Hematopoietic multipotent progenitor cell treated with erythropoietin and hydrocortisone succinate and interleukin-3 and kit ligand, for 6 days (in vitro differentiated cells): Measurements from ENCODE around the gene ME3.
"Not testable (repeated sequence)": the region's sequence is repeated elsewhere in the genome, so short reads cannot be mapped to it uniquely, and the experiment has no call there.

ENCODE experiments used
- DNase-seq: peaks from one replicate; pipeline ENCODE4 v3.0.0-alpha.2; 2015

The ME3 gene

DNA sequence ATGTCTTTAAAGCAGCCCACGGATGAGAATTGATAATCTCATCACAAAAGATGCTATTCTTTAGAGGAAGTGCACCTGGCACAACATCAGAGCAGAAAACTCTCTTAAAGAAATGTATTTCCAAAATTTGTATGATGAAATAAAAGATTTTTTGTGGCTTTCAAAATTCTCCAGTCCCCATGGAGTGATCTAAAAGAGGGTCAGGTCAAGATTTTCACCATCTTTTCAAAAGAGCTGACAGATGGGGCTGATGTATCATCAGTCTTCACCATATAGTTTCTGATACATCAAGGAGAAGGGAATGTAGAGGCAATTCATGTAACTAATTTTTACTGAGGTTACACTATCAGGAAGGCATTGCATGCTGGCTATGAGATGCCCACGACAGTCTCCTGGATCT lies 11.7 kb downstream of the ME3 start:
- no peak for DNase-seq

DNA sequence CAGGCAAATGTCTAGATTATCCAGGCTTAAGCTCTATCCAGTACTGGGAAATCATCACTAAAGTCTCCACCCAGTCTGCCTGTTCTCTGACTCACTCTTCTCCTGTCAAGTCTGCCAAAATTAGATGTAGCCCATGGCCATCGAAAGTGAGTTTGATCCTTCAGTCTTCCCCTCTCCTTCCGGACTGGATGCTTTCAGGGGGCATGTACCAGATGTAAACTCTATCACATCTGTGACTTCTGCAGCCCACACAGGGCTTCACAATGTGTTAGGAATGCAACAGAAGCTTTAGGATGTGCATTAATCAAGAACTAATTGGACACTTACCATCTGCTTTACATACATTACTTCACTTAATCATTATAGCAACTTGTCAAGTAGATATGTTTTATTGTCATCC lies 12.3 kb downstream of the ME3 start:
- no peak for DNase-seq

DNA sequence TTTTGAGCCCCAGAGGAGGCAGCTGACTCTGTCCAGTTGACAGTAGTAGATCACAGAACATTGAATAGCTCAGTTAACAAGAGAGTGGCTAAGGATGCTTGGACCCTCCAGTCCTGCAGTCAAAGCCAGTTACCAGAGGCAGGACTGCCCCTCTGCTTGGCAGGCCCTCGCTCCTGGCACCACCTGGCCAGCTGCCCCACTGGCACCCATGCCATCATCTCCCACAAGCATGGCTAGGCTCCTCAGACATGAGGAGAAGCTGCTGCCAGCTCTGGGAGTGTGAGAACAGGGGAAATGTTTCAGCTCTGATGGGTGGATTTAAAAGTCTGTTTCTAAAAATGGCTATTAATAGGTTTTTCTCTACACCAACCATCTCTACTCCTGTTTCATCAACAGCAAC lies 13.9 kb downstream of the ME3 start:
- no peak for DNase-seq

DNA sequence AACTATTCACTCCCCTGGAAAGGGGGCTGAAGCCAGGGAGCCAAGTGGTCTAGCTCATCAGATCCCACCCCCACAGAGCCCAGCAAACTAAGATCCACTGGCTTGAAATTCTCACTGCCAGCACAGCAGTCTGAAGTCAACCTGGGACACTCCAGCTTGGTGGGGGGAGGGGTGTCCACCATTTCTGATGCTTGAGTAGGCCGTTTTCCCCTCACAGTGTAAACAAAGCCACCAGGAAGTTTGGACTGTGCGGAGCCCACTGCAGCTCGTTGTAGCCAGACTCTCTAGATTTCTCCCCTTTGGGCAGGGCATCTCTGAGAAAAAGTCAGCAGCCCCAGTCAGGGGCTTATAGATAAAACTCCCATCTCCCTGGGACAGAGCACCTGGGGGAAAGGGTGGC lies 27.2 kb downstream of the ME3 start:
- not testable (repeated sequence) for DNase-seq

DNA sequence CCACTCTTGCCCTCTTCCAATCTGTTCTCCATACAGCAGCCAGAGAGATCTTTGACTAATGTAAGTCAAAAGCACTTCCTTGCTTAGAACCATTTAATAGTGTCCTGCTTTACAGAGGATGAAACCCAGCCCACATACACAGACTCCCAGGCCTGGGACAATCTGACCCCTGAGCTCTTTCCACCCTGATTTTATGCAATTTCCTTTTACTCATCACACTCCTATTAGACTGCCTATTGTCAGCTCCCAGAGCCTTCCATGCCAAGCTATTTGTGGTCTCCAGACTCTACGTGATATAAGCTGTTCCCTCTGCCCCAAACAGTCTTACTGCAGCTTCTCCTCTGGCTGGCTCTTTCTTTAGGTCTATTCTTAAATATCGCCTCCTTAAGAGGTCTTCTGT lies 28.1 kb downstream of the ME3 start:
- no peak for DNase-seq

DNA sequence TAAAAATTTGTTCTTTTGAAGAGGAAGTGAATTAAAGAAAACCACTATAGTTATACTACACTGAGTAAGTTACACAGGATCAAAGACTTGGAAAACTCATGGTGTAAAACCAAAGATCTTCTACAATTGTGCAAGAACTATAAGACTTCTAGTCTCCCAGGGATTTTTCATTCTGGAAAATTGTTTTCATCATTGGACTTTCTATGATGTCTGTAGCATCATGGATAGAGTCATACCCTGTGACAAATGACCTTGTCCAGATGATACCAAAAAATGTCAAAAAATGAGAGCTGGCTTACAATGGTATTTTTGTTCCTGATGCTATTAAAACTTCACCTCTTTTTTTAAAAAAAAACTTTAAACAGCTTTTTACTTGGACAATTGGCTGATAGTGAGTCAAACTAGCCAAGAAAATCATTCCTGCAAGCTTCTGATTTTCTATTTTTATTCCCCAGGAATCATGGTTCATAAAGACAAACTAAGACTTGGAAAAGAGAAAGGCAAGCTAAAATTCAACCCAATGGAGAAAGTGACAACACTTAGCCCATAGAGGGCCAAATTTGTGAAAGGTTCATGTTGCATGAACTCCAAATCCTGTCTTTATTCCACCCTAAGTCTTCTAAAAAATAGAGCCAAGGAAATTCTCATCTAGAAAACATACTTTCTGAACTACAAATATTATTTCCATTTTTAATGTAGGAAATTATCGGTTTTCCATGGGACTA lies 30.7 kb downstream of the ME3 start:
- no peak for DNase-seq

DNA sequence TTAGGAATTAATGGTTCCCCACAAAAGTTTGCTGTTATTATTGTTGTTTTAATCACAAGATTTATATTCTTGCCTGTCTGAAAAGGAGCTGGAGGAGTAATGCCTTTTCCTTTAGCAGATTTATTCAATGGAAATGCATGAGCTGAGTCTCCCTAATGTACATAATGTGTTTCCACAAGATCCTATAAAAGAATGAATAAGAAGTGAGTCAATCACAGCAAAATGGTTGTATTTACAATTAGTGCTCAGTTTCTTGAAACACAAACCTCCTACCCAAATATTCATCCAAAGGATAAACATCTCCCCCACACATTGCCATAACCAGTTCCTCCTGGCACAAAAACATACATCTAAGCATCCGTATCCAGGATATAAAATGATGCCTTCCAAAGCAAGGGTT lies 33.3 kb downstream of the ME3 start:
- no peak for DNase-seq

GRCh38 chr11:86638673-86639072 lies 33.7 kb downstream of the ME3 start:
- no peak for DNase-seq

DNA sequence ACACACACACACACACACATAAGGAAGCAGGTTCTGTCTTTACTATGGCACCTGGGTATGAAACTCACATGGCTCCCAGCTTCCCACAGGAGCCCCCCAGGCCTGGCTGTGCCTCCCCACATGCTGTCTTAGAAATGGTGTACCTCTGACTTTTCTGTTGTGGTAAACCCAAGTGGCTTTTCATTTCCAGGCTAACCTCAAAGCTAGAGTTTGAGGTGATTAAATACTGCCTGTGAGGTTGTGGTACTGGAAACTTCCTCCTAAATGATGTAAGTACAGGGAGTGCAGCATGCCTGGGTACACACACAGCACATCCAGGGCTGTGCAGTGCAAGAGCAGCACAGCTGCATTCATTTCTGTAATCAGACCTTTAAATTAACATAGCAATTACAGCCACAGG lies 34.4 kb downstream of the ME3 start:
- DNase-seq: peak; percentile 25

DNA sequence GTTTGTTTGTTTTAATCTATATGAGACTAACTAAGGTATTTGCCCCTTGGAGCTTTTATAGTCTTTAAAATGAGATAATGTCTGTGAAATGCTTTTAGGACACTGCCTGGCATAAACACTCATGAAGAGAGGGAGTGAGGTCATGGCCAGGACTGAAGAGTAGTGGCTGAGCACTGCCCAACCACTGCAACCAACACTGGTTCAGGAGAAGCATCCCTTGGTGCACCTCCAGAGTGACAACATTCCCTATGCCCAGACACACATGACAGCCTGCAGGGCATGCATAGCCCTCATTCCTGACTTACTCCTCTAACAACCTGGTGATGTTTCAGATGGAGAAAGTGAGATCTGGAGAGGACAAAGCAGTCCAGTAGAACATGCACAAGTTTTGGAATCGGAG lies 36.1 kb downstream of the ME3 start:
- no peak for DNase-seq

DNA sequence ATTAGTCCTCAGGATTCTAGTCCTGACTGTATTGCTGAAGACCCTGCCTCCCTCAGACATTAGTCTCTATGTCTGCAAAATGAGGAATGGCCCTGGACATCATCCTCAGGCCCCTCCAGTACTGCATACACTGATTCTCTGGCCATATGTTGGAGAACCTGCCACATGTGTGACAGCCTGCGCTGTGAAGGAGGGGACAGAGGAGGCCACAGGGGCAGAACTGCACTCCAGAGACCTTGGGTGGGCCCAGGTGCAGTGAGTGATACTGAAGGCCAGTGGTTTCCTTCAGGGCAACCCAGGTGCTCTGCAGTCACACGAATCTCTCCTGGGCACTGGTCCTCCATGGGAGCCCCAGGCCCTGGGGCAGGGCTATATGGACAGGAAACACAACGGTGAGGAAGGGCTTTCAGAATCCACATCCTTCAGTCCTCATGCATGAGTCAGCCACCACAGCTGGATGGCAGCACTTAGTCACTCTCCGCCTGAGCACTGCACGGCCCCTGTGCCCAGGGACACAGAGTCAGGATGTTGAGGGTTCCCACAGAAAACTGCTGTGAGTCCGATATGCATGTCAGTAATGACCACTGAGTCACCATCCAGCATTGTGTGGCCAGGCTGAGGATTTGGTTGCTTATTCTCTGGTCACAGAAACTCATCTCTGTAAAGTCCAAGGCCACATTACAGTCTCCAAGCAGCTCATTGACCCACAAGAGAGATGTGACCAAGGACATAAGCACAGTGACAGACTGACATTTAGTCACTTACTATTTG lies 39.7 kb downstream of the ME3 start:
- peak; percentile 55 for DNase-seq

DNA sequence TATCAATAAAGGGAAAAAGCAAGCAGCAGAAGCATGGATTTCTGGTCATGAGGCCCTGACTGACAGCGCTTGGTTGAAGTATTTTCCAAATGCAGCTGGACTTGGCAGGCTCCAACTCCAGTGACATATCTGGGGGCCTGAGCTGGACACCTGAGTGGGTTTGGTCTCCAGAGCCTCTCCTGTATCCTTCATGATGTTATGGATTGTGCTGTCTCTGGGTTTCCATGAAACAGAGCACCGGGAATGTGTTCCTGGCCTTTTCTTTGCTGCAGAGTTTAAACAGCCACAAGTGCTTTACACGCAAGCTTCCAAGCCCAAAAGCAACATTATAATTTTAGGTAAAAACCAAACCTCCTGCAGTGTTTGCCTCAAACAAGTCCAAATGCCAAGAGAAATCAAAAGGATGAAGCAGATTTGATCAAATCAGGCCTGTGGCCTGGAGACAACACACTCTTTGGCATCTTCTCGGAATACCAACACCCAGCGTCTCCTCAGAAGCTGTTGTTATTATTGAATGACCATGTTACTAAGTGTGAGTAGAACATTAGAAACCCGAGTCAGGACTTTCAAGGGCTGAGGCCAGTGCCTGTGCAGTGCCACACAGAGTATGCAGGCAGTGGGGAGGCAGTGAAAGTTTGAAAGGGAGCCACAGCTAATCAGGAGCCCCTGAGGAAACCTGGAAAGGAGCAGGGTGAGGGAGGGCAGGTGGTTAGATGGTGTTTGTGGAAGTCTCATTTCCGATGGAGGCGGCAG lies 42.0 kb downstream of the ME3 start:
- DNase-seq: no peak

DNA sequence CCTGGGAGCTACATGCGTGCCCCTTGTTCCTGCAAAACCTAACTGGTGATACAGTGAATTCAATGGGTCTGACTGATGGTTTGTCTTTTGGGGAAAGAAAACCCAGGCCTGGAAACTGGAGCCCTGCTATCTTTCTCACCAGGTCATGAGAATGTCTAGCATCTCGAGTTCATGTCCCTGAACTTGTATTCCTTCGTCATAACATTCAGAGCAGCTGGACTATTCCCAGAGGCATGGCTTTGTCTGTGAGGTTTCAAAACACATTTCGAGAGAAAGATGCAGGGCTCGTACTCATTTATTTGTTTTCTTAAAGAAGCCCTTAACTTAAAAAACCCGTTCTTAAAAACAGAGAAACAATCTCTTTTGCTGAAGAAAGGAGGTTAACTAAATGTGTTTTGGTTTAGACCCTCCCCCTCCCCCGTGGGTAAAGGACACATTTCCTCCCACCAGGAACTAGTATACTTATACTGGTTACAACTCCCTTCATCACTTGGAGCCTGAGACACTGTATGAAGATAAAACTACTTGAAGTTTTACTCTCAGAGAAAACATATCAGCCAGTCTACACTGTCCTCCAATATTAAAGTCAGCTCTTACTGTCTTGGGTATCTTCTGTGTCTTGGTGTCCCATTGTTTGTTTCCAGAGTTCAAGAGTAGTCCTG lies 43.2 kb downstream of the ME3 start:
- no peak for DNase-seq

DNA sequence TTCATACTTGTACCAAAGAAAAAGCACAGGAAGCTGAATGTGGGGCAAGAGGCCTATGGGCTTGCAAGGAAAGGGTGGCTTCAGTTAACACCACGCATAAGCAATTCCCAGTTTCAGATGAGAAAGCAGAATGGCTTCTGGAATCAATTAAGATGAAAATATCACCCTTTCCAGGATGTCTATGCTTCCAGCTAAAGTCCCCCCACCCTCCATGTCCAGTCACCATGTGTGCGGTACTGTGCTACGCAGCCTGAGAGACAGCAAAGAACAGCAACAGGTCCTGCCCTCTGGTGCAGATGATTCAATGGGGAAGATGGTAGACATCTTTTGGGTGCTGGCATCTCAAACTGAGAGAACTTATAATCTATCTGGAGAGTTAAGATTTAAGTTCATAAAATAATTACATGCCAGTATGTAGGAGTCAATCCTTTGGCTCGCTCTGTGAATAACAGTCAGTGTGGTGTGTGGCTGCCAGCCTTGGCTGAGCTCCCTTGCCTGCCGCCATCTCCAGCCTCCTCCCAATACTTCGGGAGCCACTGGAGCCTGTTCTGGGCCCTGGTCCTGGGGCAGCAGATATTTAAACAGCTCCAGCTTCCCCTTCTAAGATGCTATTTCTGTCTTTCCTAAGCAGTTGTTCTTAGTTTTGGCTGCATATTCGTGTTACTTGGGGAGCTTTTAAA lies 44.5 kb downstream of the ME3 start:
- DNase-seq: no peak

- DNase-seq: no peak
Observed at GRCh38 chr11:86625981-86626380, 46.4 kb downstream of the ME3 start.

DNA sequence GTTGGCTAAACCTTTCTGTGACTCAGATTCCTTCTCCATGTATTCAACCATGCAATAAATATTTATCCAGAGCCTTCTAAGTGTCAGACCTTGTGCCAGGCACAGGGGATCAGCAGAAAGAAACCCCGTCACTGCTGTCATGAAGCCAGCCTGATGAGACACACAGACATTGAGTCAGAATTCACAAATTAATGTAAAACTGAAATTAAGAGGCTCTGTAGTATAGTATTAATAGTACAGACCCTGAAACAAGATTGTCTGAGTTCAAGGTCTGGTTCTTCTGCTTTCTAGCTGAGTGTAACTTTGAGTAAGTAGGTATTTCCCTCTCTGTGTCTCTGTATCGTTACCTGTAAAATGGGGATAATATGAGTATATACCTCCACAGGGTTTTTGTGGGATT lies 46.9 kb downstream of the ME3 start:
- DNase-seq: no peak

GRCh38 chr11:86624366-86624765 lies 48.0 kb downstream of the ME3 start:
- DNase-seq: no peak

GRCh38 chr11:86623736-86624135 lies 48.7 kb downstream of the ME3 start:
- DNase-seq: no peak

DNA sequence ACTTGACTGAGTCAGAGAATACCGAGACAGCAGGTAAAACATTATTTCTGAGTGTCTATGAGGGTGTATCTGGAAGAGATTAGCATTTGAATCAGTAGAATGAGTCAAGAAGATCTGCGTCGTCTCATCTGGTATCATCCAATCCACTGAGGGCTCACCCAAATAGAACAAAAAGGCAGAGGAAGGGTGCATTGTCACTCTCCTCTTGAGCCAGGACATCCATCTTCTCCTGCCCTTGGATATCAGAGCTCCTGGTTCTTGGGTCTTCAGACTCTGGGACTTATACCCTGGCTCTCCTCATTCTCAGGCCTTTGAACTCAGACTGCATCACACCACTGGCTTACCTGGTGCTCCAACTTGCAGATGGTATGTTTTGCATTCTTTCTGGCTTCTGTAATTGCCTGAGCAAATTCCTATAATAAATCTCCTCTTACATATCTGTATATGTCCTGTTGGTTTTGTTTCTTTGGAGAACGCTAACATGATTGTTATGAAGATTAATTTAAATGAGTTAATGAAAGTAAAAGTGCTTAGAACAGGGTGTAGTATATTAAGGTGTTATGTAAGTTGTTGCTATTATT lies 49.3 kb downstream of the ME3 start:
- DNase-seq: no peak

DNA sequence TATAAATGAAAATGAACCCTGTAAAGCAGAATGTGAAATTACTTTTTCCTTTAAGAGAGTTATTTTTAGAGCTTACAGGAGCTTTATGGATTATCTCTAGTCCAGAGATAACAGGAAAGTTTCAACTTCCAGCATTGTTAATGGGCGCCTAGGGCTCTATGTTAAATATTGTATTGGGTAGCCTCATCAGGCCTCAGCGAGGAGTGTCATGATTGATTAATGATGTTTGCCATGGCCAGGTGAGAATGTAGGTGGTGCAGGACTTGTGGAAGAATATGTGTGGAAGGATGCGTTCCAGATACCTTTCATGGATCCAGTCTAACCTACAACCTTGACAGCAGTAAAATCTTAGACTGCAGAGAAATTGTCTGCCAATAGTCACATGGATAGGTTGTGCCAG lies 50.6 kb downstream of the ME3 start:
- no peak for DNase-seq

DNA sequence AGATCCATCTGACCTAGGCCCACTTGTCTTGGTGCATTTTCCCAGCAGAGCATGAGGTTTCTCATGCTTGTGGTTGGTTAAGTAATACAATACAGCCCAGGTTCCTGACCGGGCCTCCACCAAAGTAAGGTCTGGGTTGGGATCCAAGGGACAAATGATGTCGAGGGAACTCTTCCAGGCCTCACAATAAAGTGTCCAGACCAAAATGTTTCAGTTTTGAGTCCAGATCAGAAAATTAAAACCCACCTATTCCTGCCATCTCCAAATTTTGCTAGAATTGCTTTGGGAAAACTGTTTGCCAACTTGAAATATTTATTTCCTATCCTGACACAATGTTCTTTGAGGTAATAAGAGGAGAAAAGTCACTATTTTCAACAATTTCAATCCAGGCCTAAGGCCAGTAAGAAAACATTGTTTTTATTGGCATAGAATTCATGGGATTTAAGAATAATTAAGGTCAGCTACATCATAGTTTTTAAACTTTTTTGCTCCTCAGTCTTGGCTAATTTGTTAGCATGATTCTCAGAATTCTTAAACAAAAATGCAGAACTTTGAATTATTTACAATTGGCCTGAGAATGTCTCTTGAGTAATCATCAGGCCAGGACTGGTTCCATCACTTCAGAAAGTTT lies 51.4 kb downstream of the ME3 start:
- DNase-seq: no peak

- DNase-seq: not testable (repeated sequence)
Observed at GRCh38 chr11:86619428-86619827, 53.0 kb downstream of the ME3 start.
